Left ventricle myocardium superior (tissue), 1 donor: ENCODE measurements around the gene LCE7A. TPM values are rescaled to one million over a fixed set of nuclear protein-coding genes. Genes with fewer than 3 reads are reported as not detected.

Source experiments
- ATAC-seq: fragments of 200-7000 bp; cut with Tn5 transposase; one replicate; pipeline ENCODE4 v1.9.1; 2020; ENCODE audit warnings: mild to moderate bottlenecking, moderate library complexity
- DNase-seq: peaks from one replicate; pipeline ENCODE4 v3.0.0-alpha.2; 2020
- intact Hi-C: fragments of 100-400 bp; cut with micrococcal nuclease; formaldehyde crosslinking; loops from one replicate; pipeline ENCODE4 v1.11.0; 2022
- total RNA-seq: library from RNA; stranded (reverse); fragmentation: NEBNext Ultra II Directional; extraction: Animal tissue kit (Norgen Biotek cat#: 25700); gene quantifications from one replicate; pipeline ENCODE4 v1.2.1, GENCODE V29; 2021
- donor health status: DM: no; HTN: yes; CAD: no; lungs with severe emphysema.

LCE7A gene
- total RNA-seq, 1 donor from 2014 or later = not detected

GRCh38 chr1:152878042-152878441 lies 18.2 kb downstream of the LCE7A start, which contains the start of gene SMCP:
TSS of gene SMCP (plus strand) at chr1:152878322. CDS start at chr1:152884423, 6,101 bp downstream.
- DNase-seq = no peak
- ATAC-seq = no peak
- intact Hi-C loops = no loop called here

DNA sequence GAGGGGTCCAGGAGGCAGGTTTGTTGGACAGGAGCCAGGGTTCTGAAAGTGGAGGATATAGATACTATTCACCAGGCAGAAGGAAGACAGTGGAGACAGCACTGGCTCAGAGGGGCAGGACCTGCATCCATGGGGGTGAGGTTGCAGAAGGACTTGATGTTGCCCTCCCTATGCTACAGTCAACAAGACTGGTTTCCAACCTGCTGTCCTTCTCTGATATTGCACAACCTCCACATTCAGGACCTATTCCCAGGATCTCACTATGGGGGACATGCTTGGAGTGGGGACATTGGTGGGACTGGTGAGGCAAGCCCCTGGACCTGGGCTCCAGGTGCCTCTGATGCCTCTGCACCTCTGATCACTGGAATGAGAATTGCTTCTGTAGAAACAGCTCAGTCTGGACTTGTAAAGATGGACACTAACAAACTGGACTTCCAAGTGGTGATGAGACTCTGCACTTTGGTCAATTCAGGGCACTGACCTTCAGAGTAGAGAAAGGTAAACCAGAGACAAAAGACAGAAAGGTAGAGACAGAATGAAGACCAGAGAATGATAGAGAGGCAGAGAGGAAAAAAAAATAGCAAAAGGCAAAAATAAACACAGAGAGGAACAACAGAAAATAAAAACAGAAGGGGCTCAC lies 19.9 kb downstream of the LCE7A start:
- intact Hi-C loops = no loop called here
- ATAC-seq = no peak
- DNase-seq = no peak

- intact Hi-C loops = no loop called here
- ATAC-seq = no peak
- no peak for DNase-seq
These were observed 20.5 kb downstream of the LCE7A start for GRCh38 chr1:152880316-152880715.

GRCh38 chr1:152880907-152881306 lies 21.1 kb downstream of the LCE7A start:
- ATAC-seq (no peak), DNase-seq (no peak)
- intact Hi-C loops = no loop called here

GRCh38 chr1:152884085-152884484 lies 24.3 kb downstream of the LCE7A start:
- DNase-seq (no peak), ATAC-seq (no peak)
- intact Hi-C loops = no loop called here

DNA sequence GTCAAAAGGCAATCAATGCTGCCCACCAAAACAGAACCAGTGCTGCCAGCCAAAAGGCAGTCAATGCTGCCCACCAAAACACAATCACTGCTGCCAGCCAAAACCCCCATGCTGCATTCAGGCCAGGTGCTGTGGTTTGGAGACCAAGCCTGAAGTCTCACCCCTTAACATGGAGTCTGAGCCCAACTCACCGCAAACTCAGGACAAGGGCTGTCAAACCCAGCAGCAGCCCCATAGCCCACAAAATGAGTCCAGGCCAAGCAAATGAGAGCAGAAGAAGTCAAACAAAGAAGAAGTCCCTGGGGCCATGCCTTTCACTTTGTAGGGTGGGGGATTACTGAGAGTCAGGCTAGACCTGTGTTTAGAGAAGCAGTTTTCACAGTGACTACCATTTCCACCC lies 24.7 kb downstream of the LCE7A start:
- intact Hi-C loops = no loop called here
- DNase-seq (no peak), ATAC-seq (no peak)

GRCh38 chr1:152884966-152885624 lies 25.3 kb downstream of the LCE7A start:
- ATAC-seq (no peak), DNase-seq (no peak)
- intact Hi-C loops = no loop called here

DNA sequence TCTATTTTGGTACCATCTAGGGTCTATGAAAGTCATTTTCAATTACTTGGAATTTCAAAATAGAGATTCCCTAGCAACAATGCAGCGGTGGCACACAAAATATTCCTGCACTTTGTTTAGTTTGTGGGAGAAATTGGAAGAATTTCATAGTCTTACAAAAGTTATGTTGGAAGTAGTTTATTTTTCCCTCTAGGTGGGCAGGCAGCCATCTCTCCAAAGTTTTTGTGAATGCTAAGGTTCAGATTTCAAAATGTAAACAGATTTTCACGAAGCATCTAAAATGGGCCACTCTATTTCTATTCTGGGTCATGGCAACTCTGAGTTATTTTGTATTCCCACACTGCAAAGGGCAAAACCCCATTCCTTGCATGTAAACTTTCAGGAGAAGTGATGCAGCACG lies 26.3 kb downstream of the LCE7A start:
- intact Hi-C loops = no loop called here
- DNase-seq (no peak), ATAC-seq (no peak)

DNA sequence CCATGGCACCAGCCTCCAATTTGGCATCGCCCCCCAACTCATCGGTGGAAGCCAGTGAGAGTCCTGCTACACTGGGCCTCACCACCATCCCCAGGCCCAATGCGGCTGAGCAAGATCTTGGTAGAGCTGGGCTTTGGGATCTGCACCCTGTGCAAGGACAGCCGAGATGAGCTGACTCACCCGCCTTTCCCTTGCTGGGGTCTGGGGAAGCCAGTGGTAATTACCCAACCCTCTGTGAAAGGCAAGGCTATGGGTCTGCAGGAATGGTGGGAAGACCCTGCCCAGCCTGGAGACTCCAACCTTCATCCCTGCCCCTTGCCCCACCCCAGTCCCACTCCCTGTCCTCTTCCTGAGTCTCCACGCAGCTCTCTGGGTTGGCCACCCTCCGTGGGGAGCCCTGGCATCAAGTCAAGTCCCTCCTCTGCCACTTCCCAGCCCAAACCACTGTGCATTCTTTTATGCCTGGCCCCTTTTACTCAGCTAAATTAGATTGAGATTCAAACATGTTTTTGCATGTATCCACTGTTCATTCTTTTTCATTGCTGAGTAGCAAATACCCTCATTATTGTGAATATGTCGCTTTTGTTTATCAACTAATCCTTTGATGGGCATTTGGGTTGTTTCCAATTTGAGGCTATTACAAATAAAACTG lies 27.1 kb downstream of the LCE7A start:
- no peak for DNase-seq
- no peak for ATAC-seq
- intact Hi-C loops = no loop called here

DNA sequence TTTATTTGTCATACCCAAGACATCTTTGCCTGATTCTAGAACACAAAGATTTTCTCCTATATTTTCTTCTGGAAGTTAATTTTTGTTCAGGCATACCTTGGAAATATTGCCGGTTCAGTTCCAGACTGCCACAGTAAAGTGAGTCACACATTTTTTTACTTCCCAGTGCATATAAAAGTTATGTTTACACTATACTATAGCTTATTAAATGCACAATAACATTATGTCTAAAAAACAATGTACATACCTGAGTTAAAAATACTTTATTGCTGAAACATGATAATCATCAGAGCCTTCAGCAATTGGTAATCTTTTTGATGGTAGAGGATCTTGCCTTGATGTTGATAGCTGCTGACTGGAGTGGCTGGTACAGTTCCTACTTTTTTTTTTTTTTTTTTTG lies 28.3 kb downstream of the LCE7A start:
- no peak for ATAC-seq
- no peak for DNase-seq
- intact Hi-C loops = no loop called here

DNA sequence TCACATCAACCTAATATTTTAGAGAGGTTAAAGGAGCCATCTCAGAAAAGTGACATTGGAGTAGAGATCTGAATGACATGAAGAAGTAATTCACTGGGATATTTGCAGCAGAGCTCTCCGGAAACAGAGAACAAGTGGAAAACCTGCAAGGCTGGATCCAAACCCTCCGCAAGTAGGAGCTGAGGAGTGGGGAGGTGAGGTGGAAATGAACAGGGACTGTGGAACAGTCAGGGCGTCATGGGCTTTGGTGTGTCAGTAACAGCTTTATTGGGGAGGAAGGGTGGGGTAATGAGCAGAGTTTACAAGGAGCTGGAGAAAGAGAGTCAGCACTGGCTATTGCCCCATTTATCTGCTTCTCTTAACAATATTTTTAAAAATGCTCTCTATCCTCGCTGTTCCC lies 39.2 kb downstream of the LCE7A start:
- no peak for ATAC-seq
- intact Hi-C loops = no loop called here
- no peak for DNase-seq

DNA sequence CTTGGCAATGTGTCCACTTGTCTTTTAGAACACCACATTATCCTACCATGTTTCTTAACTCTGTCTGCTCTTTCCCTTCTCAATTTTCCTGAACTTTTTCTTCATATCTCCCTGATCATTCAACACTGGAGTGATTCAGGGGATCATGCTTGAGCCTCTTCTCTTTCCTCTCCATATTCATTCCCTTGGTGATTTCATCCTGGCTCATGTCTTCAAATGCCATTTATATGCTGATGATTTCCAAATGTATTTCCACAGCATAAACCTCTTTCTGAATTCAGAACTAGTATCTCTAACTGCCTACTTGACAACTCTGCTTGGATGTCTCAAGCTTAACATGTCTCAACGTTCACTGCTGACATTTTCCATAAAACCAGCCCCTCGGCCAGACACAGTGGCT lies 40.1 kb downstream of the LCE7A start:
- no peak for ATAC-seq
- intact Hi-C loops = no loop called here
- no peak for DNase-seq

DNA sequence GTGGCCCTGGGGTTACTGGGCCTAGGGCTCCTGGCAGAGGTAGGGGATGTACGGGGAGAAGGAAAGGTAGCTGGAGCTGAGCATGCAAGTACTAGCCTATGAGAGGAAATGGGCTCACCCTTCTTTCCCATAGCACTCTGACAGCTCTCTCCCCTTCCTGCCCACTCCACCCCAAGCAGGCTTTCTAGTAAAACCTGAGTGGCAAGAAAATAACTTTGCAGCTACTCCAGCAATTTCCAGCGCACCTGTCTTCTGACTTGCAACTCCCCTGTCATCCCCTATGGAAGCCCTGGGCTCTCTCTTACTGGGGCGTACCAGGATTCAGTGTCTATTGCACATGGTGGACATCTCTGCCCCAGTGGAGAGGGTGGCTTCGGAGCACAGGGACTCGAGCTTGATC lies 41.8 kb downstream of the LCE7A start:
- no peak for DNase-seq
- intact Hi-C loops = no loop called here
- ATAC-seq = no peak

DNA sequence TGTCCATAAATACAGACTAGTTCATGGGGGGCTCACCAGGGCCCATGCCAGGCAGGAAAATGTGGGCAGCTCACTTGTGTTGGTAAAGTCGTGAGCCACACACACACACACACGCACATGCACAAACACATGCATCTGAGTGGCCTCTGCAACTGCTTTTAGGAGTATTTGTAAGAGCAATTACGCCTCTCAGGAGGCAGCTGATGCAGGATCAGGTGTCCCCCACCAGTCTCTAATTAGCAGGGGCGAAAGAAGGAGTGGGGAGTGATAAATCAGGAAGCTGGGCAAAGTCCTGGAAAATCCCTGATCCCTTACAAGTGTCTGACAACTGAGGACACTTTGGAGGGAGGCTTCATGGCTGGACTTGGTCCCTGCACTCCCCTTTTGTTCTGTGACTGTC lies 42.8 kb downstream of the LCE7A start:
- DNase-seq (no peak), ATAC-seq (no peak)
- intact Hi-C loops = no loop called here

GRCh38 chr1:152904688-152905440 lies 45.1 kb downstream of the LCE7A start:
- no peak for ATAC-seq
- intact Hi-C loops = no loop called here

DNA sequence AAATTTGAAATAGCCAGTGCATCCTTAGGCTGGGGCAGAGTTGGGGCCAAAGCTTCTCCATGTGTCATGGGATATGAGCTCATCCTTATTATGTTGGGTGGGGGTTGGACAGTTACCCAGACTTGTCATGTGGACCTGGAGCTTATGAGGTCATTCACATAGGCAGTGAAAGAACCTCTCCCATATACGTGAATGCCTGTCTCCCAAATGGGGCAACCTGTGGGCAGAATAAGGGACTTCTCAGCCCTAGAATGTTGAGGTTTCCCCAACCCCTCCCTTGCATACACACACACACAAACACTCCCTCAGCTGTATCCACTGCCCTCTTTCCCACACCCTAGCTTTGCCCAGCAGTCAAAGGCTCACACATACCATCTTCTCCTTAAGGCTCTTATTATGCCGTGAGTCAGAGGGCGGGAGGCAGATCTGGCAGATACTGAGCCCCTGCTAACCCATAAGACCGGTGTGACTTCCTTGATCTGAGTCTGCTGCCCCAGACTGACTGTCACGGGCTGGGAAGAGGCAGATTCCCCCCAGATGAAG lies 46.3 kb downstream of the LCE7A start:
- DNase-seq (no peak), ATAC-seq (no peak)
- intact Hi-C loops = no loop called here

More at GRCh38 chr1:152904688-152905440, 45.1 kb downstream of the LCE7A start:
- no peak for DNase-seq

GRCh38 chr1:152907686-152908601 lies 48.1 kb downstream of the LCE7A start, which contains the start of gene IVL:
TSS of gene IVL (plus strand) at chr1:152908546. CDS start at chr1:152909798, 1,252 bp downstream.
- DNase-seq = no peak
- ATAC-seq = no peak
- intact Hi-C loops = no loop called here

GRCh38 chr1:152909206-152909605 lies 49.4 kb downstream of the LCE7A start:
- DNase-seq (no peak), ATAC-seq (no peak)
- intact Hi-C loops = no loop called here
